Gastroesophageal sphincter (tissue), 4 donors: Measurements from ENCODE around the gene HS2ST1. TPM values are rescaled to one million over a fixed set of nuclear protein-coding genes. Genes with fewer than 3 reads are reported as not detected.

Experiments
- ATAC-seq: fragments of 150-250 bp; one replicate; pipeline ENCODE4 v1.9.1; 2016; ENCODE audit warnings: mild to moderate bottlenecking, moderate library complexity
- H3K27ac ChIP-seq, 4 donors: fragments of 200-600 bp; sonication (generic) in 3 of 4; 1 replicate in 3 of 4; 2 replicates in 1 of 4; pipeline ENCODE4 v1.5.1; 2016 to 2019
- H3K27me3 ChIP-seq: fragments of 200-600 bp; sonication (generic); one replicate; pipeline ENCODE4 v1.5.1; 2019
- H3K36me3 ChIP-seq, 2 donors: fragments of 200-600 bp; sonication (generic); one replicate each; pipeline ENCODE4 v1.5.1; 2019; ENCODE audit warnings: control low read depth in 1 of 2
- H3K4me1 ChIP-seq, 3 donors: fragments of 200-600 bp; sonication (generic); 1 replicate in 2 of 3; 2 replicates in 1 of 3; pipeline ENCODE4 v1.5.1; 2016 to 2019; ENCODE audit warnings: control low read depth in 2 of 3
- H3K4me3 ChIP-seq, 2 donors: fragments of 200-600 bp; sonication (generic); one replicate each; pipeline ENCODE4 v1.5.1; 2019; ENCODE audit warnings: mild to moderate bottlenecking in 1 of 2, moderate library complexity in 1 of 2
- H3K9me3 ChIP-seq, 3 donors: fragments of 200-600 bp; sonication (generic); one replicate each; pipeline ENCODE4 v1.5.1; 2017 to 2019; ENCODE audit warnings: control low read depth in 2 of 3
- EP300 ChIP-seq: sonication (generic); formaldehyde crosslinking; IDR thresholded peaks from one replicate; pipeline ENCODE4 v1.6.1; 2017; ENCODE audit warnings: antibody characterized with exemption, mild to moderate bottlenecking
- POLR2A ChIP-seq, 2 donors: fragments of 450-650 bp; IDR thresholded peaks; one replicate each; pipeline ENCODE4 v1.6.1; 2017; ENCODE audit warnings: antibody characterized with exemption in 2 of 2, mild to moderate bottlenecking in 2 of 2, moderate library complexity in 1 of 2
- POLR2AphosphoS5 ChIP-seq: sonication (generic); formaldehyde crosslinking; IDR thresholded peaks from one replicate; pipeline ENCODE4 v1.6.1; 2017; ENCODE audit warnings: antibody characterized with exemption
- WGBS, 2 donors: methylation state at CpG; one replicate each; pipeline ENCODE4 v1.1.5; 2018; ENCODE audit warnings: low coverage in 1 of 2; 5-methylcytosine and 5-hydroxymethylcytosine counted together
- total RNA-seq, 4 donors: library from RNA; depleted of rRNA; stranded (reverse); fragments of >200 nt; gene quantifications; one replicate each; pipeline ENCODE4 v1.1.0, GENCODE V29; 2016
- TF ChIP-seq, protein P1 (sequence below), 4 experiments: fragments of 200-600 bp in 2 of 4; fragments of 450-650 bp in 2 of 4; sonication (generic) in 1 of 4; IDR thresholded peaks; one replicate each; pipeline ENCODE4 v1.5.1; 2017 to 2019; ENCODE audit warnings: antibody characterized with exemption in 4 of 4, mild to moderate bottlenecking in 2 of 4, moderate library complexity in 2 of 4

Gene HS2ST1
- total RNA-seq, 4 donors from 2014 or later, result 10.3 to 17.0 (median 11.7) TPM

DNA sequence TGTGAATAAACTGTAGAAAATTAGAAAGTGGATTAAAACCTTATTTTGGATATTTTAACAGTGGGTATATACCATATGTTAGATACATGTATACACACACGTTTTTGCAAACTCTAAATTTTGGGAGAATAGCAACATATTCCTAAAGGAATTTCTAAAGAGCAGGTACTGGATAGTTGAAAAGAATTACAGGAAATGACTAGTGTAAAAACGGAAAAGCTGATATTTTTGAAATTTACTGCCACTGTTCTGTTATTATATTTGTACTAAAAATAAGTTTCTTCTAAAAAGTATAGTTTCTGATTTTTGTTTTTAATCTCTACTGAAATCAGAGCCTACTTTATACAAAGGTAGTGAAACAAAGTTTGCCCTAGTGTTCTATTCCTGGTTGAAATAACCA lies 114.1 kb downstream of the HS2ST1 start:
- Histone ChIP-seq H3K27me3 (no peaks in the 10 kb centered on the region), H3K4me1 (no peaks in the 10 kb centered on the region), H3K9me3 (no peaks in the 10 kb centered on the region), H3K4me3 (no peak overlapping the region), H3K36me3 (no peaks in the 10 kb centered on the region), H3K27ac (no peak overlapping the region)
- TF ChIP-seq EP300 (no peak), POLR2A (IDR thresholded peaks at IDR 0.05) (no peak), POLR2AphosphoS5 (no peak)
- TF ChIP-seq, protein P1, sequence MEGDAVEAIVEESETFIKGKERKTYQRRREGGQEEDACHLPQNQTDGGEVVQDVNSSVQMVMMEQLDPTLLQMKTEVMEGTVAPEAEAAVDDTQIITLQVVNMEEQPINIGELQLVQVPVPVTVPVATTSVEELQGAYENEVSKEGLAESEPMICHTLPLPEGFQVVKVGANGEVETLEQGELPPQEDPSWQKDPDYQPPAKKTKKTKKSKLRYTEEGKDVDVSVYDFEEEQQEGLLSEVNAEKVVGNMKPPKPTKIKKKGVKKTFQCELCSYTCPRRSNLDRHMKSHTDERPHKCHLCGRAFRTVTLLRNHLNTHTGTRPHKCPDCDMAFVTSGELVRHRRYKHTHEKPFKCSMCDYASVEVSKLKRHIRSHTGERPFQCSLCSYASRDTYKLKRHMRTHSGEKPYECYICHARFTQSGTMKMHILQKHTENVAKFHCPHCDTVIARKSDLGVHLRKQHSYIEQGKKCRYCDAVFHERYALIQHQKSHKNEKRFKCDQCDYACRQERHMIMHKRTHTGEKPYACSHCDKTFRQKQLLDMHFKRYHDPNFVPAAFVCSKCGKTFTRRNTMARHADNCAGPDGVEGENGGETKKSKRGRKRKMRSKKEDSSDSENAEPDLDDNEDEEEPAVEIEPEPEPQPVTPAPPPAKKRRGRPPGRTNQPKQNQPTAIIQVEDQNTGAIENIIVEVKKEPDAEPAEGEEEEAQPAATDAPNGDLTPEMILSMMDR (IDR thresholded peaks at IDR 0.05), result no peak
- no peak for ATAC-seq
- 67 to 86% methylated on average over 2 of the region's 2 CpGs for WGBS, 2 donors

GRCh38 chr1:87030740-87031690 lies 116.6 kb downstream of the HS2ST1 start:
- Histone ChIP-seq H3K27me3 (no peaks in the 10 kb centered on the region), H3K36me3 (no peaks in the 10 kb centered on the region), H3K4me1 (no peaks in the 10 kb centered on the region), H3K9me3 (no peaks in the 10 kb centered on the region), H3K27ac (no peak overlapping the region), H3K4me3 (no peak overlapping the region)
- WGBS, 2 donors, result 90 to 92% methylated on average over 3 to 7 of the region's 9 CpGs
- no peak for ATAC-seq
- TF ChIP-seq, protein P1 (IDR thresholded peaks at IDR 0.05), result no peak
- TF ChIP-seq POLR2AphosphoS5, result no peak
- no peak for TF ChIP-seq POLR2A (IDR thresholded peaks at IDR 0.05)
- no peak for TF ChIP-seq EP300

- 79 to 89% methylated on average over 2 of the region's 2 CpGs for WGBS, 2 donors
- H3K9me3 ChIP-seq, result no peaks in the 10 kb centered on the region
- no peak overlapping the region for H3K27ac ChIP-seq
- H3K4me1 ChIP-seq, result no peaks in the 10 kb centered on the region
- H3K27me3 ChIP-seq, result no peaks in the 10 kb centered on the region
- H3K36me3 ChIP-seq, result no peaks in the 10 kb centered on the region
- H3K4me3 ChIP-seq, result no peak overlapping the region
- TF ChIP-seq, protein P1 (IDR thresholded peaks at IDR 0.05), result no peak
- TF ChIP-seq POLR2A (IDR thresholded peaks at IDR 0.05) (no peak), POLR2AphosphoS5 (no peak)
- no peak for ATAC-seq
These were observed 119.9 kb downstream of the HS2ST1 start for GRCh38 chr1:87034351-87034750.

DNA sequence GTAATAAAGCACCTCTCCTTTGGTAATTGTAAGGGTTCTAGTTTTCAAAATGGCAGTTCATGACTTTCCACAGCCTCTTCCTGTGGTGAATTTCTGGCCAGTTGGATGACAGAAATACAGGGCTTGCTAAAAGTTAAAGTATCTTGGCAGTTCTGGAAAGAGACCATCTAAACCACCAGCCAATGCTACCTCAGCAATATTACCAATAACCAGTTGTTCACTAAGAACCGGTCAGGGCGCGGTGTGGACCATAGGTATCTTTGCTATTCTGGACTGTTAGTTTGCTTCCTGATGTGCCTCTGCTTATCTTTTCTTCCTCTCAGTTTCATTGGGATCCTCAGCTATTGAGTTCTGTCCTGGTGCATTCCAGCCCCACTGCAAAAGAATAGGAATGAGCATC lies 124.7 kb downstream of the HS2ST1 start:
- no peaks in the 10 kb centered on the region for H3K9me3 ChIP-seq
- H3K4me1 ChIP-seq, result no peaks in the 10 kb centered on the region
- H3K36me3 ChIP-seq, result no peaks in the 10 kb centered on the region
- no peak overlapping the region for H3K4me3 ChIP-seq
- no peaks in the 10 kb centered on the region for H3K27me3 ChIP-seq
- ATAC-seq, result no peak
- whole genome bisulfite sequencing, 2 donors, result 100% methylated on average over 3 of the region's 3 CpGs
- no peak overlapping the region for H3K27ac ChIP-seq
- TF ChIP-seq, protein P1 (IDR thresholded peaks at IDR 0.05), result no peak
- TF ChIP-seq POLR2AphosphoS5, result no peak
- TF ChIP-seq EP300, result no peak
- TF ChIP-seq POLR2A (IDR thresholded peaks at IDR 0.05), result no peak
